Stimulated activated naive CD8-positive, alpha-beta T cell treated with anti-CD3 and anti-CD28 coated beads, Interleukin-15, amount 100 ng/mL, for 72 hours (primary cell): ENCODE measurements around the gene SAP30.

ENCODE experiments used
- ATAC-seq: fragments of 150-1000 bp; cut with Tn5 transposase; 2 replicates; pipeline ENCODE4 v1.10.0; 2021; ENCODE audit warnings: mild to moderate bottlenecking, moderate library complexity
- DNase-seq, 2 donors: peaks; one replicate each; pipeline ENCODE4 v3.0.0; 2021 to 2022
- H3K27ac Mint-ChIP-seq, 2 donors: one replicate each; pipeline ENCODE4 v1.8.0; 2022; ENCODE audit warnings: mild to moderate bottlenecking in 2 of 2, mixed read lengths in 2 of 2, moderate library complexity in 2 of 2
- H3K27me3 Mint-ChIP-seq: one replicate; pipeline ENCODE4 v1.8.0; 2022; ENCODE audit warnings: mixed read lengths
- H3K4me1 Mint-ChIP-seq: one replicate; pipeline ENCODE4 v1.8.0; 2022; ENCODE audit warnings: mild to moderate bottlenecking, mixed read lengths
- H3K4me3 Mint-ChIP-seq, 2 donors: one replicate each; pipeline ENCODE4 v1.8.0; 2022; ENCODE audit warnings: mild to moderate bottlenecking in 2 of 2, mixed read lengths in 2 of 2, moderate library complexity in 1 of 2
- H3K9me3 Mint-ChIP-seq, 2 donors: one replicate each; pipeline ENCODE4 v1.8.0; 2022; ENCODE audit warnings: mixed read lengths in 2 of 2

SAP30 gene

DNA sequence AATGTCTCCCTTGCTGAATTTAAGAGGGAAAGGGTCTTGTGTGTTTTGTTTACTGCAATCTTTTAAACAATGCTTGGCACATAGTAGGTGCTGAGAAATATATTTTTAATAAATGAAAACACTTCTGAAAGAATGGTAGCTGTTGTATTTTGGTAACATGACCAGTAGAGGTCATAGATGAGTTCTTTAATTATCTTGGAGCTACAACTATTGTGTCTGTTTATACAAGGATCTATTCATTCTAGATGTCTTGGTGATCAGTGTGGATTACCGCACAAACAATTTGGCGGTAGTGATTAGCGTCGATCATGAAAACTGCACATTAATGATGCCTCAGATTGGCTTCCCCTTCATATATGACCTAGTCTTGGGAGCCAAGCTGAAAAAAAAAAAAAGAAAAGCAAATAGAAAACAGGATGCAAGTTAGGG lies 49.6 kb downstream of the SAP30 start:
- Mint-ChIP-seq H3K9me3 (no peaks in the 10 kb centered on the region), H3K4me3 (no peak overlapping the region), H3K4me1 (peaks cover 5% of the 10 kb centered on the region), H3K27ac (no peak overlapping the region), H3K27me3 (no peaks in the 10 kb centered on the region)
- no peak for ATAC-seq
- no peak for DNase-seq

DNA sequence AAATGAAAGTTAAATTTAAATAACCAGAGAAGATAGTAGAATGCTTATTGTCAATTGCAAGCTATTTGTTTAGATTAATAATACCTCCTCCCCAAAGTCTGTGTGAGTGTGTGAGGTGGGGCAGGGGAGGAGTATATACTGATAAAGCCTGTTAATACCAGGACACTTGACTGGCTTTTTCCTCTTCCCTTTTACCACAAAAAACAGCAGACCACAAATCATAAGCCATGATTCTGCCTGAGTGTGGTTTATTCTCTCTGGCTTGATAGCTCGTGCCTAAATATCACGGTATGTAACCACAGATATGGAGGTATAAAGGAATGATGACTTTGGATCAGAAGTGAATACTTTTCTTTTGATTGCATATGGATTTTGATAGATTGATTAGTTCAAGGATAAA lies 50.0 kb downstream of the SAP30 start:
- Mint-ChIP-seq H3K27me3 (no peaks in the 10 kb centered on the region), H3K4me1 (peaks cover 10% of the 10 kb centered on the region), H3K4me3 (no peak overlapping the region), H3K9me3 (no peaks in the 10 kb centered on the region), H3K27ac (no peak overlapping the region)
- ATAC-seq: no peak
- DNase-seq: no peak

DNA sequence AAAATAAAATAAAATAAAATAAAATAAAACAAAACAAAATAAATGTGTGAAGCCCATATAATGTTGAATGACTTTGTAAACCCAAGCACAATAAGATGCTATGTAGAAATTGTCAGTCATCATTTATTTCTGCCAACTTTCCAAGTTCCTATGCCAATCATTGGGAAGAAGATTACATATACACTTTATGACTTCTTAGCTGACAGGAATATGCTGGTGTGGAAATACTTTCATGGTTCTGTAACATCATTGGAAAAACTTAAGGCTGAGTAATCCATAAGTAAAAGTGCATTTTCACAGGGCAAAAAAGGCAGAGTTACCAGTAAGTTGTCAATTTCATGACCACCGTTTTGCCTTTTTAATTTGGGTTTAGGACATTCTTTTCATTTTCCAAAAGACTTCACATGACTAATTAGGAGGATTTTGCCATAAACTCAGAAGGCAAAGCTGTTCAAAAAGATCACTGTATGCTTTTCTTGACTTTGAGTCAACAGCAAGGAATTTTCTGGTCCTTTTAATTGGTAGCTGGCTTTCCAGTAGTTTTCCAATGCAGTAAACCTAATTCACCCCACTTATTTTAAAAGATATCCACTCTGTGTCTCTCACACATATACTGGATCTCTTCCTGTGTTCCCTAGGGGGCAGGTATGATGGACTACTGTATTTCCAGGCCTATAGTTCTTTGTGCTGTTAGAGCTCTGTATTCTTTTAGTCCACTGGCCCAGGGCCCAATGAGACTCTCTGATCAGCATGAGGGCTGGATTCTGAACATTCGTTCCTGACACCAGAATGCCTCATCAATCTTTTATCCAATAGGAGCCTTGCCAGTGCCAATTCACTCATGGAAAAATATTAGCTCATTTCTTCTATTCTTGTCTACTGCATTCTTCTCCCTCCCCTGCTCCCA lies 54.4 kb downstream of the SAP30 start:
- Mint-ChIP-seq H3K4me3 (no peak overlapping the region), H3K27ac (no peak overlapping the region), H3K4me1 (peaks cover 22% of the 10 kb centered on the region), H3K27me3 (no peaks in the 10 kb centered on the region), H3K9me3 (peaks cover 0 to under 1% of the 10 kb centered on the region in 2 donors)
- ATAC-seq: no peak
- DNase-seq: no peak

DNA sequence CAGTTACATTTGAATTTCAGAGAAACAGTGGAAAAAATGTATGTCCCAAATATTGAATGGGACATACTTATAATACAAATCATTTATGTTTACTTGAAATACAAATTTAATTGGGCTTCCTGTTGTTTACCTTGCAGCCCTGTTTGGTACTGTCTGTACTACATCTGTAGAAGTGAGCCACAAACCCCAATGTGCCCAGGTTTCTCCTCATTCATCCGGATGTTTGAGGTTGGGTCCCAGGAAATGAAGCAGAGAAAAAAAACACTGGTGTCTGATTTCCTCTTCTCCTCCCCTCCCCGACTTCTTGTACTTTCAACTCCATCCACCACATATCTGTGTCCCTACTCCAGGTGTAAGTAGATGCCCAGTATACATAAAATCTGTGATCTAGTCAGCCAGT lies 55.3 kb downstream of the SAP30 start:
- no peaks in the 10 kb centered on the region for H3K27me3 Mint-ChIP-seq
- peak; percentile 35 for ATAC-seq
- peaks cover 17% of the 10 kb centered on the region for H3K4me1 Mint-ChIP-seq
- H3K9me3 Mint-ChIP-seq: peaks cover 0 to 9% of the 10 kb centered on the region in 2 donors
- no peak overlapping the region for H3K4me3 Mint-ChIP-seq
- H3K27ac Mint-ChIP-seq: peak overlapping the region in 1 of 2 donors; percentile 81
- no peak for DNase-seq
